Mesothelial cell of epicardium (in vitro differentiated cells): ENCODE results near the gene XRCC5. TPM values are rescaled to one million over a fixed set of nuclear protein-coding genes. Genes with fewer than 3 reads are reported as not detected.

Experiments used
- DNase-seq, 2 experiments: peaks; one replicate each; pipeline ENCODE4 v3.0.0; 2021; ENCODE audit warnings: low spot score in 2 of 2; ENCODE audit not compliant: unreplicated experiment in 2 of 2
- H3K27ac Mint-ChIP-seq: 2 replicates; pipeline ENCODE4 v1.8.0; 2021; ENCODE audit warnings: mixed read lengths
- H3K27me3 Mint-ChIP-seq: 2 replicates; pipeline ENCODE4 v1.8.0; 2021; ENCODE audit warnings: low read depth, mixed read lengths
- H3K36me3 Mint-ChIP-seq: 2 replicates; pipeline ENCODE4 v1.8.0; 2021; ENCODE audit warnings: mixed read lengths
- H3K4me1 Mint-ChIP-seq: 2 replicates; pipeline ENCODE4 v1.8.0; 2021; ENCODE audit warnings: mixed read lengths
- H3K4me3 Mint-ChIP-seq: 2 replicates; pipeline ENCODE4 v1.8.0; 2021; ENCODE audit warnings: mild to moderate bottlenecking, moderate library complexity, mixed read lengths
- H3K9me3 Mint-ChIP-seq: 2 replicates; pipeline ENCODE4 v1.8.0; 2021; ENCODE audit warnings: mixed read lengths
- CTCF ChIP-seq: fragments of 200-600 bp; sonication (generic); IDR thresholded peaks from one replicate; pipeline ENCODE4 v1.5.0; 2021; ENCODE audit warnings: antibody characterized with exemption; ENCODE audit not compliant: unreplicated experiment
- total RNA-seq: library from RNA; stranded (reverse); gene quantifications from 3 replicates; pipeline ENCODE4 v1.2.1, GENCODE V29; 2021

XRCC5 gene
- total RNA-seq, 1 donor from 2014 or later: 294 TPM

DNA sequence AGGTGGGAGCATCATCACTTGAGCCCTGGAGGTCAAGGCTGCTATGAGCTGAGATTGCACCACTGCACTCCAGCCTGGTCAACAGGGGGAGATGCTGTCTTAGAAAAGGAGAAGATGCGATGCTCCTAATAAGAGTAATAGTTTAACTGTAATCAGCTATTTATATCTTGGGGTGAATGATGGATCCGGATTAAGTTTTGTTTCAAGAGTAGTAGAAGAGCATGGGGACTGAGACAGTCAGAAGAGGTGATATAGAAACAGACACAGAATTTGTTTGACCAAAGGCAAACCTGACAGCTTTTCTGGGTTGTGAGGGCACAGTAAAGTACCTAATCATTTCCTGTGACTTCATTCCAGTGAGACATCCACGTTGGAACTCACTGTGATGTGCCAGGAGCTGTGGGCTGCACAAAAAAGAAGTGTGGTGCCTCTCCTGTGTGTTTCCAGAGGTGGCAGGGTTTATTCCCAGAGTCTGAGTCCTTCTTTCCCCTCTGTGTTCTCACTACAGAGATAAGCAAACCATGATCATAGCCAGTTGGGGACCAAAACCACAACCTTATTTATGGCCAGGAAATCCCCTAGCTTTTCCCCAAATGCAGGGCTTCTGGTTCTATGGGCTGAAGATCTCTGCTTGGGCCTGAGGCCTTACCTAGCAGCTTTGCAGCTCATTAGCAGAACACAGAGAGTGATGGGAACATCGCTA, 113.7 kb downstream of the XRCC5 start:
- no peaks in the 10 kb centered on the region for H3K9me3 Mint-ChIP-seq

DNA sequence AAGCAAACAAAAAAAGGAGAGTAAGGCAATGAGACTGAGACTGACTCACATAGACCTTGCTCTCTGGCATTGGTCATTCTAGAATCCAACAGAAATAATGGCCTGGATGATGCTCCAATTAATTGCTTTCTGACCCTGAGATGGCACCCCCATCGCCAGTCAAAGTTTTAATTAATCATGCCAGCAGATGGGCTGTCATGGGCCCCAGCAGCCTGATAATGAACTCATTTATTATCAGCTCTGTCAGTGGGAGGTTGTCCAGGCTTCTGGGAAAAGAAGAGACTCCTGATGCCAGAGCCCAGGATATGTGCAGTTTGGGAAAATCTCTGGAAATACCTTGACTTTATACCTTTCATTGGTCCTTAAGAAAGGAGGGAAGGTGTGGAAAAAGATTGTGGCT, 115.2 kb downstream of the XRCC5 start:
- Mint-ChIP-seq H3K9me3 (peaks cover 11% of the 10 kb centered on the region), H3K27me3 (no peaks in the 10 kb centered on the region)
- TF ChIP-seq CTCF: no peak

More for the DNA sequence above, 113.7 kb downstream of the XRCC5 start:
- no peak for TF ChIP-seq CTCF
- peaks cover 2% of the 10 kb centered on the region for H3K4me1 Mint-ChIP-seq
- H3K36me3 Mint-ChIP-seq: no peaks in the 10 kb centered on the region
- H3K27ac Mint-ChIP-seq: no peak overlapping the region
- no peak for DNase-seq
- H3K27me3 Mint-ChIP-seq: no peaks in the 10 kb centered on the region
- no peak overlapping the region for H3K4me3 Mint-ChIP-seq

GRCh38 chr2:216229277-216229914, 120.2 kb downstream of the XRCC5 start:
- Mint-ChIP-seq H3K4me1 (no peaks in the 10 kb centered on the region), H3K36me3 (peaks cover 14% of the 10 kb centered on the region), H3K27me3 (no peaks in the 10 kb centered on the region), H3K27ac (no peak overlapping the region), H3K4me3 (no peak overlapping the region), H3K9me3 (peaks cover 48% of the 10 kb centered on the region)
- no peak for TF ChIP-seq CTCF
- DNase-seq: no peak

More for the DNA sequence above, 115.2 kb downstream of the XRCC5 start:
- no peaks in the 10 kb centered on the region for H3K4me1 Mint-ChIP-seq
- no peak for DNase-seq
- no peak overlapping the region for H3K4me3 Mint-ChIP-seq
- no peaks in the 10 kb centered on the region for H3K36me3 Mint-ChIP-seq
- H3K27ac Mint-ChIP-seq: no peak overlapping the region

DNA sequence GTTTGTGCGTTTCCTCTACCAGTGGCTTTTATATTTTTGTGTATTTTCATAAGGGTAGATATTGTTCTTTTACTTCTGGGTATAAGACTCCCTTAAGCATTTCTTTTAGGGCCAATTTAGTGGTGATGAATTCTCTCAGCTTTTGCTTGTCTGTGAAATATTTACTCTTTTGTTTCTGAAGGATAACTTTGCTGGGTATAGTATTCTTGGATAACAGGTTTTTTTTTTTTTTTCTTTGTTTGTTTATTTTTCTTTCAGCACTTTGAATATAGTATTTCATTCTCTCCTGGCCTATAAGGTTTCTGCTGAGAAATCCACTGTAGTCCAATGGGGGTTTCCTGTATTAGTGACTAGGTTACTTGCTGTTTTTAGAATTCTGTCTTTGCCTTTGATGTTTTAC, 122.7 kb downstream of the XRCC5 start:
- TF ChIP-seq CTCF: no peak
- Mint-ChIP-seq H3K36me3 (peaks cover 14% of the 10 kb centered on the region), H3K27me3 (no peaks in the 10 kb centered on the region), H3K9me3 (peaks cover 51% of the 10 kb centered on the region), H3K27ac (no peak overlapping the region), H3K4me3 (no peak overlapping the region), H3K4me1 (no peaks in the 10 kb centered on the region)
- no peak for DNase-seq

DNA sequence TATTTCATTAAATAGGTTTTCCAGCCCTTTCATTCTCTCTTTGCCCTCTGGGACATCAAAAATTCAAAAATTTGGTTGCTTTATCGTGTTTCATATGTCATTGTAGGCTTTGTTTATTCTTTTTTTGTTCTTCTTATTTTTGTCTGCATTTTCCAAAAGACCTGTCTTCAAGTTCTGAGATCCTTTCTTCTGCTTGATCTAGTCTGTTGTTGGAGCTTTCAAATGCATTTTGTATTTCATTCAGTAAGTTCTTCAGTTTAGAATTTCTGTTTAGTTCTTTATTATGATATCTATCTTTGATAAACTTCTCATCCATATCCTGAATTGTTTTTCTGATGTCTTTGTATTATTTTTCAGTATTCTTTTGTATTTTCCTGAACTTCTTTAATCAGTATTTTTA, 123.6 kb downstream of the XRCC5 start:
- TF ChIP-seq CTCF: no peak
- DNase-seq: no peak
- peaks cover 14% of the 10 kb centered on the region for H3K36me3 Mint-ChIP-seq
- no peaks in the 10 kb centered on the region for H3K4me1 Mint-ChIP-seq
- H3K4me3 Mint-ChIP-seq: no peak overlapping the region
- no peaks in the 10 kb centered on the region for H3K27me3 Mint-ChIP-seq
- no peak overlapping the region for H3K27ac Mint-ChIP-seq
- H3K9me3 Mint-ChIP-seq: peaks cover 51% of the 10 kb centered on the region
